Right renal cortex interstitium (tissue), 3 donors: ENCODE results near the gene FOXJ3. TPM values are rescaled to one million over a fixed set of nuclear protein-coding genes. Genes with fewer than 3 reads are reported as not detected.

ENCODE experiments used
- DNase-seq, 3 donors: peaks; one replicate each; pipeline ENCODE4 v3.0.0-alpha.2; 2013; ENCODE audit warnings: low read depth in 3 of 3, low spot score in 2 of 3
- polyA plus RNA-seq, 3 donors: library from polyadenylated mRNA; unstranded; fragments of 120-200 nt; gene quantifications; one replicate each; pipeline ENCODE4 v1.2.1, GENCODE V29; 2013; ENCODE audit not compliant: insufficient read length in 3 of 3

The FOXJ3 gene
- polyA plus RNA-seq, 3 donors = 40.0 to 41.4 (median 40.9) TPM

DNA sequence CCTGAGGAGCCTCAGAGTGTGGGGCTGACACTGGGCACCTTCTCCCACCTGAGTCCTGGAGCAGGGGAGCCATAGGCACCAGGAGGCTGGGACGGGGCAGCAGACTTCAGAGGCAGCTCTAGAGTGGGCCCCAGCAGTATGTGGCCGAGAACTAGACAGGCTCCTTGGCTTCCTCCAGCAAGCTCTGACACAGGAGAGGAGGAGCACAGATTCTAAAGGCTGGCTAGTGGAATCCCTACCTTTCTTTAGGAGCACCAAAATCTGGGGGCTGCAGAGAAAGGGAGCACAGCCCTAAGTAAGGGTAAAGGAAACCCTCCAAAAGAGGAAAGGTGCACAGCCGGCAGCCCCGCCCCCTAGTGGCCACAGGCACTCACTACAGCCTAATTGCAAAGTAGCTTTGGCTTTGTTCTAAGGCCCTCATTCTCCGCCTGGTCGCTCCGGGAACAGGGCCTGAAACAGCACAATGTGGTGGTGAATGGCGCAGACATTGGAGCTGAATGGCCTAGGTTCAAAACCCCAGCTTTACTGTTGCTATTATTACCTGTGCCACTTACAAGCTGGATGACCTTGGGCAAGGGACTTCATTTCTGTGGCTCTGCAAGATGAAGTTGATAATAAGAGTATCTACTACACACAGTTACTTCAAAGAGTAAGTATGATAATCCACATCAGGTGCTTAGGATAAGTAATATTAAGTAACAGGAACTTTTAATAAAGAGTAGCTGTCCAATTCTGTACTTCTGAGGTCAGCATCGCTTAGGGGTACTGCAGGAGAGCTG, 161.7 kb downstream of the FOXJ3 start:
- DNase-seq = no peak

DNA sequence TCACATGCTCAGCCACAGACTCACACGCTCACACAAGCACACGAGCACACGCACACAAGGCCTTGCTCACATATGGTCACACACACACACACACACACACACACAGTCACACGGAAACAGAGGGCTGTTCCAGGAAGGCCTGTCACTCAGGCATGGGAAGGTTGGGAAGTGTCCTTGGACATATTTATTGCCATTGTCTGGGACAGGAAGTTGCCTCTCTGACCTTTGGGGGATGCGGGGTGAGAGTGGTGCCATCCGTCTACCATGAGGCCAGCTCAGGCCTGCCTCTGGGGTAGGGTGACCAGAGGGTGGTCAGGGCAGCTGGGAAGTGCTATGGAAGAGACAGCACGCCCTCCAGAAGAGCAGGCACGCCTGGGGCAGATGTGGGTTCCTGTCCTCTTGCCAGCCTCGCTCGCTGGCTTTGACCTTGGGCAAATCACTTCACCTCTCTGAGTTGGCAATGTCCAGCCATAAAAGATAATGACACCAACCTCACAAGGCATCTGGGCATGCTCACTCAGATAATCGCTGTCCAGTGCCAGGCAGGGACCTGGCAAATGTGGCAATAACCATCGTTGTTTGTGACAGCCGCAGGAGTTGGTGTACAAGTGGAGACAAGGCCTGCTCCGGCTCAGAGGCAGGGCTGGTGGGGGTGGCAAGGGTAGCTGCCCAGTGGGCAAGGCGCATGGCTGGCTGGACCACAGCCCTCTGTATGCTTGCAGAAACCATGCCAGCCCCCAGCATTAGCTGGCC, 162.5 kb downstream of the FOXJ3 start:
- DNase-seq = no peak

DNA sequence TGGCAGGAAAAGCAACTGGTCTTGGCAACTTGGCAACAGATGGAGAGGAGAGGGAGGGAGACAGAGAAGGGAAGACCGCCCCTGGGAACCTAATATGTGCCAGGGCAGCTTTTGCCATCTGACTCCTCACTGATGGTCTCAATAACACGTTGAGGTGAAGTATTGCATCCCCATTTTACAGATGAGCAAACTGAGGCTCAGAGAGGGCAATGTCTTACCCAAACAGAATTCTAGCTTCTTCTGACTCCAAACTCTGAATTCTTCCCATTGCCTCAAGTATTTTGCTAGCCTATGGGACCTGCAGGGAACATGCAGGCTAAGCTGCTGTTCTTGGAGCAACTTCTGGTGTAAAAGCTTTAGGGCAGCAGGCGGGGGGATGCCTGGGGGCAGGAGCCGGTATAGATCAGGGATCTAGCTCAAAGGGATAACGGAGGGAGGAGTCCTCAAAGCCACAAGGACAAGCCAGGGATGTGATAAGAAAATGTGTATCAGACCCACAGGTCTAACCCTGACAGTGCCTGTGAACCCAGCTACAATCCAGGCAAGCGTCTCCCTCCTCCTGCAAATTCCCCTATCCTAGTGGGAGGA, 163.3 kb downstream of the FOXJ3 start:
- DNase-seq = no peak

DNA sequence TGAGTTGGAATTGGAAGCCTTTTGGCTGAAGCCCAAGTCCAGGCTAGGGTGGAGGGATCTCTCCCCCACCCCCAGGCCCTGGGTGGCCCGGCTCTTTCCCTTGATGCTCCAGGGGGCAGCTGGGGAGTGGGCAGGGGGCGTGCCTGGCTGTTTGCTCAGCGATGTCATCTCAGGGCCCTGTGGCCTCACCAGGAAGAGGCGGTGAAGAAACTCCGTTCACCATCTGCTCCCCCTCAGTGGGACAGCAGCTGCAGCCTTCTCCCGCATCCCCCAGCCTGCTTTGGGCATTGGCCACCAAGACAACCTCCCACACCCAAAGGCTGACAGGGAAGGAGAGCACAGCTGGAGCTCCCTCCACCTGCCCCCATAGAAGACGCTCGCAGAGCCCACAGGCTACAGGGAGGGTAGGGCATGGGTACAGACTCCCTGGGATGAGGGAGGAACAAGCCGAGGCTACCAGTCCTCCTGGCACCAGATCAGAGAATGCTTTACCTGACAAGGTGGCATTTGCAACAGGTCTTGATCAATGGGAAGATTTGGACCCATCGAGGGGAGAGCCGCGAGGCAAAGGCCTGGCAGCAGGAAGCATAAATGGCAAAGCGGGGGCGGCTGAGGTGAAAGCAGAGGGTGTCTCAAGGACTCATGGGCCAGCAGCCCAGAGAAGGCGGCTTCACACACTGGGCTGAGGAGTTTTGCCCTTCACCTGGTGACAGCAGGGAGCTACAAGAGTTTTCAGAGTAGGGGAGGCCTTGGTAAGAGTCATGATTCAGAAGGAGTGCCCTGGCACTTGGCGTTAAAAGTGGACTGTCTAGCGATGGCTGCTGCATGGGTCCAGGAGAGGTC, 164.0 kb downstream of the FOXJ3 start:
- DNase-seq = no peak

DNA sequence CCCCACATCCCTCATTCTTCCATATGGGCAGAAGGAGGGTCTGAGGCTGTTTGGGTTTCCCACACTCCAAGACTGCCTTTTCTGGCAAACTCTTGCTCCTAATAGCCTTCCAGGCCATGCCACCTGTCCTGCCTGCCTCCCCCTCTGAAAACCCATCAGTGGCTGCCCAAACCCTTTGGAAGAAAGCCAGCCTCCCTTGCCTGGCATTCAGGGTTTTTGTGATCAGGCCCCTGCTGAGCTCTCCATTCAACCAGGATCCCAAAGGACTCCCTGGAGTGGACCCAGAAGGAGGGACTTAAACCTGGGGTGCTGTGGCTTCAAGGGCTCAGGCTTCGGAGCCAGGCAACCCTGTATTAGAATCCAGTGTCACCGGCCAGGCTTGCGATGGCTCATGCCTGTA, 166.3 kb downstream of the FOXJ3 start:
- no peak for DNase-seq

DNA sequence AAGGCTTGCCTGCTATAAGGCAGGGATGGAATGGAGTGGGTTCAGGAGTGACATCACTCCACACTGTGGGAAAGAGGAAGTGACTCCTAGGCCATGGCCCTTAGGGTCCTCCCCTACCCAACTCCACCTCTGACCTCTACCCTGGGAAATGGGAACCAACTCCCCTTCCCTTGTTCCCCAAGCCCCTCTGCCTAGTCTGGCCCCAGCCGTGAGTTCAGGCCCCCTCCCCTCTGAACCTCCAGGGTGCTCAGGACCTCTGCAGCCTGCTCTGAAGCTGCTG, 166.7 kb downstream of the FOXJ3 start:
- DNase-seq = no peak

DNA sequence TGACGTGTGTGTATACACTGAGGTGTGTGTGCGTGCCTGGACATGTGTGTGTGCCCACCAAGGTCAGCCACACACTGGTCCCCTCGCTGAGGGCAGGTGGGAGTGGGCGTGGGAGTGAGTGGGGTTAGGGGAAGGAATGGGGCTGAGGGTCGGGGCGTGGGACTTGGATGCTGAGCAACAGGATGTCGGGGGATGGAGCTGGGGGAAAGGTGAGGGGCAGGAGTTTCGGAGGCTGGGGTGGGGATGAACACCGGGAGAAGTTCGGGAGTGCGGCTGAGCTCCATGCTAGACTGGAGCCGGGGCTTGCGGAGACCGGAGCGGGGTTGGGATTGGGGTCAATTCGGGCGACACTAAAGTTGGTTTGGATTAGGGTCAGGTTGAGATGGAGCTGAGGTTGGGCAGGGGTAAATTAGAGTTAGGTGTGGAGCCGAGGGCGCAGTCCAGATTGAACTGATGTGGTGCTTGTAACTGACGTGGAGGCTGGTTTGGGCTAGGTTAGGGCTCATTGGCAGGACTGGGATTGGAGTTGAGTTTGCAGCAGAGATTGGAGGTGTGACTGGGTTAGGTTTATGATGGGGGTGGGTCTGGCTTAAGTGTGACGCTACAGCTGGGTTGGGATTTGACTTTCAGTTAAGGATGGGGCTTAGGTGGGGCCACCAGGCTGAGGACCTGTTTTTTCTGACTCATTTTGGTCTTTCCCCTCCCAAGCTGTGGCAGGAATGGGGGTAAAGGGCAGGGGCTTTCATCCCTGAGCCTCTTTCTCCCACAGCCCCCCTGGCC, 167.2 kb downstream of the FOXJ3 start:
- DNase-seq = no peak

DNA sequence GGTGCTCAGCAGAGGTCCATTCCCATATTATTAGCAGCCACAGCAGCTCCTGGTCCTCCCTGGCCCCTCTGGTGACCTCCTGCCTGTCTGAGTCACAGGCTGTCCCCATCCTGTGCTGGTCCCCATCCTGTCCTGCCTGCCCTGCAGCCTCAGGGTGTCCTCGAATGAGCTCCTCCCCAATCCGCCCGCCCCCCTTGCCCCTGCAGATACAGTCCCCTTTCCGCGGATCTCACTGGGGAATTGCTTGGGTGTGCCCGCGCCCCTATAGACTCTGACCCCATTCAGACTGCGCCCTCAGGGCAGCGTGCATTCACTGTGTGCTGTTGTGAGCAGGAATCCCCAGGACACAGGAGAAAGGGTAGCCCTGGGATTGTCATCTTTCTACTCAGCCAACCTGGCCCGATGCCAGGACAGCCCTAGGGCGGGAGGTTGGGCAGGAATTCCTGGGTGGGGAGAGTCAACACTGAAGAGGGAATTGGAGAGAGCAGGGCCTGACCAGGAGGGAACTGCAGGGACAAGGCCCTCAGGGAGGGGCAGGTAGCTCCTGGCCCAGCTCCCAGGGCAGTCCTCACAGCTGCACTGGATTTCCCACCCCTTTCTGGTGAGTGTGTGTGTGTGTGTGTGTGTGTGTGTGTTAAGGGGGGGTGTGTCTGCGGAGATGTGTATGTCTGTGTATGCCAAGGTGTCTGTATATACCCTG, 169.4 kb downstream of the FOXJ3 start:
- DNase-seq = no peak

DNA sequence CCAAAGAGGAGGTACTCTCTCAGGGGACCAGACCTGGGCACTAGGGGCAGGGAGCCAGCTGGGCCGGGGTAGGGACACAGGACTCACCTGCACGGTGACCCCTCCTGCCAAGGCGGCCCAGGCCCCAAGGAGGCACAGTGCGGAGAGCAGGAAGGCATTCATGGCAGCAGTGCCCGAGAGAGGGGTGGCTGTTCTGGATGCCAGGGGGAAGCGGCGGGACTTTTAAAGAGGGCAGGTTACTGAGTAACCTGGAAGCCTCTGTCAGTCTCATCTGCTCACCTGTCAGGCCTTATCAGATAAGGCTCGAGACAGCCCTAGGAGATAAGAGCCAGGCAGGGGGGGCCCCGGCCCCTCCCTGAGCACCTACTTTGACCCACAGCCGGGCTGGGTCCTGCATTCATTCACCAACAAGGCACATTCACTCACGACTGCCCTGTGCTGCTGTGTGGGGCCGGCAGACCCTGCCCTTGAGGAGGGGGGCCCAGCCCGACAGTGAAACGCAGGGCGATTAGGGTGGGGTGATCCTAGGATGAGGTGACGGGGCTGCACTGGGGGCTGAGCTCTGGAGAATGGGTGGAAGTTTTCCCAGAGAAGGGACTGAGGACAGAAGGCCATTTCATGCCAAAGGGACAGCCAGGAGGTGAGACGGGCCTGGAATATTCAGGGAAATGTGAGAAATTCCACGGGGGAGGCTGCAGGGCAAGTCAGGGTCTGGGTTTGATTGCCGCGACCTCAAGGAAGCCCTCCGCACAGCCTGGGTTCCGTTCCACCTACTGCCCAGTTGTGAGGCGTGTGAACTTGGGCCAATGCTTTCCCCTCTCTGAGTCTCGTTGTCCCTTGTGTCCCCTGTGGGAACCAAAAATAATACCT, 170.2 kb downstream of the FOXJ3 start, which contains the start of gene GUCA2A:
Gene GUCA2A, minus strand, starts transcription at position 195 of the 870 bp plus-strand sequence. Its CDS starts 33 bp downstream, at position 162.
- no peak for DNase-seq

DNA sequence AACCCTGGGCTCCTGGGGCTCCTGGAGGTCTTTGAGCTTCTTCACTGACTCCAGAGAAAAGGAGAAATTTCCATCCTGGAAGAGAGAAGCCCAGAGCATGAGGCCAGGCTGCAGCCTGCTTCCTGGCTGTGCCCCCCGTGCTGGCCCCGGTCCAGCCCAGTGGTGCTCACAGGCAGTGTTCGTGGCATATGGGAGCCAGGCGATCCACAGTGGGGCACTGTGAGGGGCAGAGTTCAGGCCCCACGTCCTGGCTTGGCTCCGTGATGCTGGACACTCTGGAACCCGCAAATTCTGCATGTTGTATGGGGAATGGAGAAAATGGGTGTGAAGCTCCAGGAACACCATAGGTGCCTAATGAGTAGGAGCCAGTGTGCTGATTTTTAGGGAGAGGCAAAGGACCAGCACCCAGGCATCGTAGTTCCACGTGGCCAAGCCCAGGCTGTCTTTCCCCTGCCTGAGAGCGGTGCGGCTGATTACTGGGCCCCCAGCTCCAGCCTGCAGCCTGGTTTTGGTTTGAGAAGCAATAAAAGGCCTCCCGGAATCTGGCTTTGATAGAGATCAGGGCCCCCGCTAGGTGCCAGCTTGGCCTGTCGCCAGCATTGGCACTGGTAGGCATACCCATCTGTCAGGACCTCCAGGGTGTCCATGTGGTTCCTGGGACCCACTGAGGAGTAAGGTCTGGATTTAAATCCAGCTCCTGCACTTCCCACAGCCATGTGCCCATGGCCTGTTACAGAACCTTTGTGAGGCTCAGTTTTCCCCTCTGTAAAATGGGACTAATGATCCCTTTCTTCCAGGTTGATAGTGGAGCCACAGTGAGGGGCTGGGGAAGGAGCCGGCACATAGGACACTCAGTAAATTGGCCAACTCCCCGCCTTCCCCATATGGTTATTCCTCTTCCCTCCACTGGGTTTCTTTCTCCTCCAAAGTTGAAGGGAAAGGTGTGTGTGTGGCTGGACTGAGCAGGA, 171.2 kb downstream of the FOXJ3 start:
- no peak for DNase-seq

DNA sequence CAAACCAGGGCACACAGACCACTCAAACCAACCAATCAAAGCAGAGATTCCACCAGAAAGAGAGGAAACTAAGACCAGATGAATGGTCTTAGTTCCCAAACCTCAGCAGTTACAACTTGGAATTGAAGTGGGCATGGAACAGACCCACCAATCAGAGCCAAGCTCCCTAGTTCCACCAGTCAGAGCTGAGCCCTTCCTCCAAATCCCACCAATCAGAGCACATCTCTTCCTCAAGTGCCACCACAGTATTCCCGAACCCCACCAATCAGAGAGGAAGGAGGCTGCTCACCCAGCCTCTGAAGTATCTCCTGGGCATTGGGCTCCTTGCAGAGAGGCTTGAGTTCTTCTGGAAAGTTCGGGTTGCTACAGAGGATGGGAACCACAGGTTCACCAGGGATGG, 171.9 kb downstream of the FOXJ3 start:
- DNase-seq = no peak

DNA sequence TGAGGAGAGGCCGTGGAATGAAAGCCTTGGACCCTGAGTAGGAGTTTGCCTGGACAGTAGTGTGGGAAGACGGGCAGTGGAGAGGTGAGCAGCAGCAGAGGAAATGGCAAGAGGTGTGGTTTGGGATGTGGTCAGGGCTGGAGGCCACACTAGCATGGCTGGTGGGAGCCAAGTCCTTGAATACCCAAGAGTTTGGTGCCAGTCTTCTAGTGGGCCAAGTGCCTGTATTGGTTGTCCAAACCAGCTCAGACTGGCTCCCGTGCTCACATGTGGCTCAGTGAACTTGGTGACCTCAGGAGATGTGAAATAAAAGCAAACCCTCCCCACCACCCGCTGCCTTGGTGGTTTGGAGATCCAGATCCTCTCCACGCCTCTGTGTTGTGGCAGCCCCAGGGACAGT, 172.9 kb downstream of the FOXJ3 start:
- no peak for DNase-seq

DNA sequence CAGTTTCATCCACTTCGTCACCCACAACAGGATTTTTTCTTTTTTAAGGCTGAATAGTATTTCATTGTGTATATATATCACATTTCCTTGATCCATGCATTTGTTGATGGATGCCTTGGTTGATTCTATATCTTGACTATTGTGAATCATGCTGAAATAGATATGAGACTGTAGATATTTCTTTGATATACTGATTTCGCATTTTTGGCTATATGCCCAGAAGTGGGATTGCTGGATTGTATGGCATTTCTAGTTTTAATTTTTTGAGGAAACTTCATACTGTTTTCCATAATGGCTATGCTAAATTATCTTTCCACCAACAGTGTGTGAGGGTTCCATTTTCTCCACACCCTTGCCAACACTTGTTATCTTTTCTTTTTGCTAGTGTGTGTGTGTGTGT, 176.8 kb downstream of the FOXJ3 start:
- no peak for DNase-seq

DNA sequence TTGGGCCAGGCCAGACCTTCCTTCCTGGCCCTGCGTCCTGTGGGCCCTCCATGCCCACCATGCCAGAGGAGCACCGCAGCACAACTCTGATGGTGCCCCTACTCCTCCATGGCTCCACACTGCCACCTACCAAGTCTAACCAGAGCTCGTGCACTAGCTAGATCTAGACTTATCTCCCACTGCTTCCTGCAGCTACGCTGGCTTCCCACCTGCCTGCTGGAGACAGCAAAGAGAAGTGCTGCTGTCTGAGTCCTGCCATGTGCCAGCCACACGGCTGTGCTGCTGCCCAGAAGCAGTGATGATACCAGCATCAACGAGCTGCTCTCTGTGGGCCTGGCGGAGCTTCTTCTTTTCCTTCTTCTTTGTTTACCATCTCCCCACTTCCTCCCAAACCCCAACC, 177.4 kb downstream of the FOXJ3 start:
- no peak for DNase-seq

DNA sequence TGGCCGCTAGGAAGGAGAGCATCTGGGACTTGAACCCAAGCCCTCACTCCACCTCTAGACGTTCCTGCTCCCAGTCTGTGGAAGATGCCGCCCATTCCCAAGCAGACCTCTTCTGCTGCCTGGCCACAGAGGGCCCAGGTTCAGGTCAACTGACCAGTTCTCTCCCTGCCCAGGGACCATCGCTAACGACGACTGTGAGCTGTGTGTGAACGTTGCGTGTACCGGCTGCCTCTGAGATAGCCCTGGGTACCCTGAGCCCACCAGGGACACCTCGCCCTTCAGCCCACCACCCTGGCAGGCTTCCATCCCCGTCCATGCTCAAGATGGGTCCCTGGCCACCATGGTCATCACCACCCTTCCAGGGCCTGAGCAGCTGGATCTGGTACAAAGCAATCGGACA, 179.7 kb downstream of the FOXJ3 start:
- DNase-seq = no peak

DNA sequence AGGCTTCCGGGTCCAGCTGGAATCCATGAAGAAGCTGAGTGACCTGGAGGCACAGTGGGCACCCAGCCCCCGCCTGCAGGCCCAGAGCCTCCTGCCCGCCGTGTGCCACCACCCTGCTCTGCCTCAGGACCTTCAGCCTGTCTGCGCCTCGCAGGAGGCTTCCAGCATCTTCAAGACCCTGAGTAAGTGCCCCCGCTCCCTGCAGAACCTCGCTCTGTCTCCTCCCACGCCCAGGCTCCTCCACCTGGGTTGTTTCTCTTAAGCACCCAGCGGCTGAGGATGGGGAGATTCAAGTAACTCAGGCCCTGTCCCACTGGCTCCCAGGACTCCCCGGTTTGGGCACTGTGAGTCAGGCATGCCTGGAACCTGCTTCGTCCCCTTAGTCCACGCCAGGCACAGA, 180.3 kb downstream of the FOXJ3 start:
- DNase-seq = no peak

DNA sequence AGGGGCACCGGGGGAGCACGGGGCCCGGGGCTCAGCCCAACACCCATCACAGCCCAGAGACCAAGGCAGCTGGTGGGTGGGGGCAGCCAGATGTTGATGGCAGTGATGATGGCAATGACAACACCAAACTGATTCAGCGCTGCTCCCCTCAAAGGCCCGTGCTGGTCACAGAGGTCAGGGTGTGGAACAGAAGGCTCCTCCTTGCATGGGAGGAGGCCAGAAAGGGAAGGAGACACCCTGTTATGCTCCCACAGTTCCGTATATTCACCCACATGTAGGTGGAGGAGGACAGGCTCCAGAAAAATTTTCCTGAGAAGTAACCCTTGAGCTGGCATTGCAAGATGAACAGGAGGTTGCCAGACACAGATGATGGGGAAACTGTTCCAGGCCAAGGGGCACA, 181.4 kb downstream of the FOXJ3 start:
- no peak for DNase-seq
